K562 (cell line): ENCODE results near the gene PSMA5. TPM values are rescaled to one million over a fixed set of nuclear protein-coding genes. Genes with fewer than 3 reads are reported as not detected.

ENCODE experiments used
- ATAC-seq: fragments of 200-7000 bp; cut with Tn5 transposase; 3 replicates; pipeline ENCODE4 v1.9.1; 2020; ENCODE audit warnings: moderate library complexity
- BruUV-seq: library from RNA; stranded (reverse); fragments of 400-500 nt; replicated peaks from 2 replicates; lab custom pipeline; 2021; lab: Mats Ljungman, UMichigan
- CTCF ChIA-PET: fragments of 300-600 bp; formaldehyde crosslinking; extraction: SDS; loops from one replicate; lab custom pipeline; 2021; ENCODE audit warnings: low intra/inter-chr PET ratio; lab: Yijun Ruan, JAX
- POLR2A ChIA-PET: fragments of 300-600, 350-650 bp; sonication (Branson Sonifier 250); formaldehyde crosslinking; extraction: SDS; loops from one replicate; lab custom pipeline; 2021; ENCODE audit warnings: antibody characterized with exemption, inconsistent platforms; lab: Yijun Ruan, JAX
- DNase-seq, 4 experiments: peaks; one replicate each; pipeline versions ENCODE4 v3.0.0 to v3.0.0-alpha.2; 2011 to 2018; ENCODE audit warnings: low spot score in 3 of 4, mixed read lengths in 3 of 4; ENCODE audit errors: extremely low read depth in 1 of 4
- FAIRE-seq: peaks from 2 replicates; lab custom pipeline; 2011; peaks lifted over from hg19 to GRCh38; lab: Jason Lieb, UNC
- H2AFZ ChIP-seq: 2 replicates; pipeline ENCODE4 v1.6.0; 2011; ENCODE audit warnings: low read depth, low read length, control low read depth, inconsistent platforms
- H3K27ac ChIP-seq: fragments of 200-600 bp; 3 replicates; pipeline ENCODE4 v1.8.0; 2011; ENCODE audit warnings: low read depth, mild to moderate bottlenecking, control low read depth, inconsistent platforms, low read length, moderate library complexity, mixed read lengths; ENCODE audit errors: extremely low read depth
- H3K27me3 ChIP-seq, 2 experiments: fragments of 300-600 bp in 1 of 2; 2 replicates in 1 of 2; 3 replicates in 1 of 2; pipeline versions ENCODE4 v1.6.0 to v1.8.0; 2011; ENCODE audit warnings: inconsistent platforms in 2 of 2, low read length in 2 of 2, mild to moderate bottlenecking in 1 of 2, mixed read lengths in 1 of 2, moderate library complexity in 1 of 2; ENCODE audit not compliant: control insufficient read depth in 2 of 2, insufficient read depth in 2 of 2
- H3K36me3 ChIP-seq: fragments of 300-600 bp; 3 replicates; pipeline ENCODE4 v1.8.0; 2011; ENCODE audit warnings: mild to moderate bottlenecking, low read length, inconsistent platforms; ENCODE audit not compliant: control insufficient read depth, insufficient read depth
- H3K4me1 ChIP-seq, 2 experiments: fragments of 200-600 bp in 1 of 2; replicated peaks in 1 of 2; 2 replicates in 1 of 2; 3 replicates in 1 of 2; pipeline versions ENCODE4 v1.5.1 to v1.8.0; 2011; ENCODE audit warnings: inconsistent platforms in 2 of 2, low read length in 2 of 2, mild to moderate bottlenecking in 1 of 2, mixed read lengths in 1 of 2, moderate library complexity in 1 of 2; ENCODE audit not compliant: control insufficient read depth in 2 of 2, insufficient read depth in 2 of 2
- H3K4me2 ChIP-seq: 2 replicates; pipeline ENCODE4 v1.6.1; 2011; ENCODE audit warnings: low read length, control low read depth, inconsistent platforms, mixed read lengths; ENCODE audit not compliant: insufficient read depth
- H3K4me3 ChIP-seq: fragments of 200-600 bp; sonication (generic), shearing (Covaris generic); 2 replicates; pipeline ENCODE4 v1.5.1; 2016; ENCODE audit warnings: control low read depth, inconsistent platforms
- H3K79me2 ChIP-seq: fragments of 200-600 bp; 3 replicates; pipeline ENCODE4 v1.8.0; 2011; ENCODE audit warnings: low read length, inconsistent platforms; ENCODE audit not compliant: control insufficient read depth, insufficient read depth
- H3K9ac ChIP-seq, 2 experiments: 2 replicates each; pipeline versions ENCODE4 v1.6.0 to v1.6.1; 2011; ENCODE audit warnings: low read depth in 2 of 2, low read length in 2 of 2, control low read depth in 1 of 2, inconsistent platforms in 1 of 2, mild to moderate bottlenecking in 1 of 2, mixed read lengths in 1 of 2; ENCODE audit not compliant: insufficient read depth in 1 of 2
- H3K9me1 ChIP-seq: one replicate; pipeline ENCODE4 v1.6.0; 2011; ENCODE audit warnings: inconsistent platforms, mild to moderate bottlenecking, low read length, moderate library complexity; ENCODE audit not compliant: control insufficient read depth, insufficient read depth
- H3K9me3 ChIP-seq: replicated peaks from 2 replicates; pipeline ENCODE4 v1.5.1; 2011; ENCODE audit warnings: low read depth, low read length, inconsistent platforms; ENCODE audit not compliant: control insufficient read depth, insufficient read depth
- H4K20me1 ChIP-seq: replicated peaks from 2 replicates; pipeline ENCODE4 v1.6.1; 2011; ENCODE audit warnings: low read length, inconsistent platforms, mixed read lengths; ENCODE audit not compliant: control insufficient read depth, insufficient read depth
- CBX8 ChIP-seq: fragments of 200-600 bp; sonication (generic); IDR thresholded peaks from 2 replicates; pipeline ENCODE4 v1.6.1; 2012; ENCODE audit warnings: borderline replicate concordance, mixed run types, low read depth, mild to moderate bottlenecking, moderate library complexity, mixed read lengths, low read length, control low read depth, inconsistent platforms; ENCODE audit not compliant: poor library complexity, severe bottlenecking; ENCODE audit errors: extremely low read depth
- WGBS: fragments of 100-300 bp; shearing (Covaris generic); methylation state at CpG from one replicate; pipeline ENCODE4 v1.1.6; 2016; ENCODE audit warnings: low coverage, mixed read lengths; ENCODE audit not compliant: insufficient coverage; ENCODE audit errors: missing lambda C conversion rate; 5-methylcytosine and 5-hydroxymethylcytosine counted together
- in situ Hi-C: fragments of 300-500 bp; cut with MboI; formaldehyde crosslinking; loops from 4 replicates; pipeline ENCODE4 v1.15.0; 2018; ENCODE audit warnings: inconsistent platforms, mixed read lengths
- intact Hi-C: fragments of 100-400 bp; cut with micrococcal nuclease; formaldehyde crosslinking; loops from 2 replicates; pipeline ENCODE4 v1.14.2; 2022
- polyA plus RNA-seq, 8 experiments: library from polyadenylated mRNA; depleted of rRNA in 4 of 8; stranded (reverse) in 5 of 8; unstranded in 3 of 8; fragments of >200 nt; fragmentation: Nextera tagmentation in 2 of 8; fragmentation: Illumina TruSeq in 1 of 8; extraction: Ambion mirVana in 2 of 8; extraction: Trizol in 1 of 8; gene quantifications; 2 replicates each; pipeline versions ENCODE4 v1.2.1 to v1.2.3, GENCODE V29; 2011 to 2014; ENCODE audit warnings: inconsistent platforms in 1 of 8, missing spikeins in 1 of 8
- total RNA-seq, 7 experiments: library from RNA; depleted of rRNA in 6 of 7; stranded (reverse); fragments of >200 nt in 6 of 7; fragmentation: Illumina TruSeq in 2 of 7; extraction: Trizol in 2 of 7; gene quantifications; 2 replicates each; pipeline versions ENCODE4 v1.2.1 to v1.2.3, GENCODE V29; 2011 to 2021; ENCODE audit warnings: low replicate concordance in 1 of 7
- TF ChIP-seq, protein P1 (sequence below), 2 experiments: fragments of 150-350 bp in 1 of 2; IDR thresholded peaks; 2 replicates each; pipeline ENCODE4 v1.6.1; 2012 to 2016; ENCODE audit warnings: low read depth in 2 of 2, low read length in 2 of 2, mild to moderate bottlenecking in 1 of 2, moderate library complexity in 1 of 2

The PSMA5 gene
- total and polyA plus RNA-seq, 9 of the 15 experiments (the other 6 are each of a cell fraction or from before 2014, with no cell fraction given), result 82.6 to 542 (median 287) TPM

DNA sequence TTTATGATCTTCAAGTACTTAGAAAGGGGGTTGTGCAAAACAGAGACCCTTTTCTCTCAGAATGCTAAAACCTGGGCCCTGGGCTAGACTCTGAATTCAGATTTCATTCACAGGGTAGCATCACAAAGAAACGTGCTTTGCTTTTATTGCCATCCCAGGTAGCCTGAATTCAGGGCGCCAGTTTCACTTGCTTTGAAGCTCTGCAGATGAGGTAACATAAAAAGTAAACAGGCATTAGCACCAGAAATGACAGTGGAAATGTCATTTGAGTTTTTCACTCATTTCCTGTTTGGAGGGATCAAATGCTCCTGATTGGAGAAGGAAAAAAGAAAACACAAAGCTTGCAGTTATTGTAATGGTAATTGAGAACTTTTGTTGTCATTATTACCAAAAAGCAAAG is 42.7 kb upstream of the PSMA5 start:
- in situ Hi-C loops, result no loop called here

More for the DNA sequence above, 42.7 kb upstream of the PSMA5 start:
- TF ChIP-seq, protein P1, sequence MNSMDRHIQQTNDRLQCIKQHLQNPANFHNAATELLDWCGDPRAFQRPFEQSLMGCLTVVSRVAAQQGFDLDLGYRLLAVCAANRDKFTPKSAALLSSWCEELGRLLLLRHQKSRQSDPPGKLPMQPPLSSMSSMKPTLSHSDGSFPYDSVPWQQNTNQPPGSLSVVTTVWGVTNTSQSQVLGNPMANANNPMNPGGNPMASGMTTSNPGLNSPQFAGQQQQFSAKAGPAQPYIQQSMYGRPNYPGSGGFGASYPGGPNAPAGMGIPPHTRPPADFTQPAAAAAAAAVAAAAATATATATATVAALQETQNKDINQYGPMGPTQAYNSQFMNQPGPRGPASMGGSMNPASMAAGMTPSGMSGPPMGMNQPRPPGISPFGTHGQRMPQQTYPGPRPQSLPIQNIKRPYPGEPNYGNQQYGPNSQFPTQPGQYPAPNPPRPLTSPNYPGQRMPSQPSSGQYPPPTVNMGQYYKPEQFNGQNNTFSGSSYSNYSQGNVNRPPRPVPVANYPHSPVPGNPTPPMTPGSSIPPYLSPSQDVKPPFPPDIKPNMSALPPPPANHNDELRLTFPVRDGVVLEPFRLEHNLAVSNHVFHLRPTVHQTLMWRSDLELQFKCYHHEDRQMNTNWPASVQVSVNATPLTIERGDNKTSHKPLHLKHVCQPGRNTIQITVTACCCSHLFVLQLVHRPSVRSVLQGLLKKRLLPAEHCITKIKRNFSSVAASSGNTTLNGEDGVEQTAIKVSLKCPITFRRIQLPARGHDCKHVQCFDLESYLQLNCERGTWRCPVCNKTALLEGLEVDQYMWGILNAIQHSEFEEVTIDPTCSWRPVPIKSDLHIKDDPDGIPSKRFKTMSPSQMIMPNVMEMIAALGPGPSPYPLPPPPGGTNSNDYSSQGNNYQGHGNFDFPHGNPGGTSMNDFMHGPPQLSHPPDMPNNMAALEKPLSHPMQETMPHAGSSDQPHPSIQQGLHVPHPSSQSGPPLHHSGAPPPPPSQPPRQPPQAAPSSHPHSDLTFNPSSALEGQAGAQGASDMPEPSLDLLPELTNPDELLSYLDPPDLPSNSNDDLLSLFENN (IDR thresholded peaks at IDR 0.05; ENCODE audit: low read depth in 2 of 2, low read length in 2 of 2), result no peak
- peak; percentile 16 for TF ChIP-seq CBX8
- Histone ChIP-seq H3K4me1 (peaks cover 0 to 11% of the 10 kb centered on the region in 2 experiments; a peak in 3 of 5 replicates), H2AFZ (no peak overlapping the region), H3K9me3 (no peaks in the 10 kb centered on the region), H3K4me3 (no peak overlapping the region), H3K4me2 (no peak overlapping the region), H3K79me2 (no peaks in the 10 kb centered on the region), H3K36me3 (no peaks in the 10 kb centered on the region), H3K27ac (no peak overlapping the region), H3K27me3 (peaks cover 62 to 76% of the 10 kb centered on the region in 2 experiments), H3K9me1 (no peaks in the 10 kb centered on the region), H3K9ac (no peak overlapping the region), H4K20me1 (no peaks in the 10 kb centered on the region; the same call in 1 of the 2 replicates)
- no TSS peak for BruUV-seq
- FAIRE-seq, result no peak
- ChIA-PET CTCF (no interaction called here), POLR2A (interaction anchor here (0.7 to 2.4 kb wide), 5 partner anchors 9 to 45 kb away, joined by 3 to 6 read pairs (median 4); no protein-coding TSS in a partner anchor)
- no peak for DNase-seq
- intact Hi-C loops, result no loop called here
- ATAC-seq, result no peak
- 2% methylated on average over 2 of the region's 2 CpGs for WGBS
